GM12892 (cell line): Measurements from ENCODE around the gene OLFM3.

Experiments used
- DNase-seq: peaks from one replicate; pipeline ENCODE4 v3.0.0; 2011; ENCODE audit not compliant: insufficient read length
- FAIRE-seq: peaks from 2 replicates; lab custom pipeline; 2011; peaks lifted over from hg19 to GRCh38; lab: Jason Lieb, UNC
- POLR2A ChIP-seq: IDR thresholded peaks from 2 replicates; pipeline ENCODE4 v1.6.1; 2011; ENCODE audit warnings: low read depth, low read length, control low read depth
- POLR2AphosphoS5 ChIP-seq: IDR thresholded peaks from 2 replicates; pipeline ENCODE4 v1.6.1; 2011; ENCODE audit warnings: low read depth, low read length, control low read depth
- TAF1 ChIP-seq: IDR thresholded peaks from 2 replicates; pipeline ENCODE4 v1.6.1; 2011; ENCODE audit warnings: low read depth, mild to moderate bottlenecking, control low read depth, low read length, borderline replicate concordance

OLFM3 gene

DNA sequence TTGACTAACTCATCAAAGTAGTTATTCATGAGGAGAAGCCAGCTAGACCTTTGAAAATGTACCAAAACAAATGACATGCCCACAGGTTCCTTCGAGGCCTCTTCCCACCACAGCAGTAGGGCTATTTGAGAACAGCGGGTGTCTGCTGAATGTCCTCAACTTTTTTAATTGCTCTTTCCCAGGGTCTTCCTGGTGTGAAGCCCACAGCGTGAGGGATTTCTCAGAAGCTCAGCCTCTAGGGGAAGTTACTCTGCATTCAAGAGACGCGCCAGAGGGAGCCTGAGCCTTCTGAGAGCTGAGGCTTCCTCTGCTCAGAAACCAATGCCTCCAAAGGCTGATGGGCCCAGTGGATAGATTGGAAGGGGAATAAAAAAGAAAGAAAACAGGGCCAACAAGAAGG is 153.6 kb downstream of the OLFM3 start:
- no peak for FAIRE-seq
- no peak for TF ChIP-seq TAF1
- TF ChIP-seq POLR2A, result no peak
- no peak for TF ChIP-seq POLR2AphosphoS5
- DNase-seq, result no peak

- FAIRE-seq (no peak), DNase-seq (no peak)
- TF ChIP-seq POLR2AphosphoS5 (no peak), POLR2A (no peak), TAF1 (no peak)
Observed at GRCh38 chr1:101841824-101842223, 154.9 kb downstream of the OLFM3 start.

- DNase-seq (no peak), FAIRE-seq (no peak)
- TF ChIP-seq POLR2AphosphoS5, result no peak
- TF ChIP-seq POLR2A, result no peak
- no peak for TF ChIP-seq TAF1
Observed at GRCh38 chr1:101835988-101836387, 160.7 kb downstream of the OLFM3 start.

DNA sequence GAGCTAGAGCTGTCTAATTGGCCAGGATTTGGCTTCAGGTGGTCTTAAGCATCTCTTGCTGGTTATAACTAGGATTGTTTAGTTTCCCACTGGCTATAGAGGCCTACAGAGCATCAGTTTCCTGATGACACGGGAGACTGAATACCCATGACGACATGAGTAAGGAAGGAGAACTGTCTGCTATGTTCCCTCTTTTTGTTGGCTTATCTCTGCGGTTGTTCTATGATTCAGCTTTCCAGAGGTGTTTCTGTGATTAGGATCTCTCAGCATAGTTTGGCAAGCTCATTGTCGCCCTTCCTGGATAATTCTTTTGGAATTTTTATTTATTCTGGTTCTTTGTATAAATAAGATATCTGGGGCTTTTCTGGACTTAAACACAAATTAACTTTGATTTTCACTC is 163.4 kb downstream of the OLFM3 start:
- FAIRE-seq (no peak), DNase-seq (no peak)
- no peak for TF ChIP-seq POLR2A
- no peak for TF ChIP-seq TAF1
- TF ChIP-seq POLR2AphosphoS5, result no peak

GRCh38 chr1:101826416-101826815 is 170.3 kb downstream of the OLFM3 start:
- TF ChIP-seq TAF1 (no peak), POLR2A (no peak), POLR2AphosphoS5 (no peak)
- FAIRE-seq (no peak), DNase-seq (no peak)

- TF ChIP-seq POLR2AphosphoS5, result no peak
- no peak for TF ChIP-seq TAF1
- no peak for TF ChIP-seq POLR2A
- no peak for FAIRE-seq
- DNase-seq, result no peak
Observed at GRCh38 chr1:101820071-101820470, 176.7 kb downstream of the OLFM3 start.

DNA sequence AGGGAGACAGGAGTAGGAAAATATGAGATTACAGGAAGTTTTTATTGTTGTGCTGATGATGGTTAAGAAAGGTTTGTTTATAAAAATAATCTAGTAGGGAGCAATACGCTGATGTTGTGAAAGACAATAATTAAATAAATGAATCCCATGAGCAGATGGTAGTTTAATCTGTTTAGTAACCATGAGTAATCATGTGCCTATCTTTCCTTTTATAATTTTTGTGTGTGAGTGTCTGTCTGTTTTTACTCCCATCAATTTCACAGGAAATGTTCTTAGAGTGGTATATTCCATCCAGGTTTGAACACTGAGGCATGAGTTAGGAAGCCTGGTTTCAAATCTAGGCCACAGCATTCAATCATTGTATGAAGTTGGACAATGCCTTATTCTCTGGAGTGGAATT is 180.5 kb downstream of the OLFM3 start:
- DNase-seq (no peak), FAIRE-seq (no peak)

GRCh38 chr1:101798417-101798816 is 198.3 kb downstream of the OLFM3 start:
- no peak for TF ChIP-seq POLR2A
- no peak for TF ChIP-seq POLR2AphosphoS5
- TF ChIP-seq TAF1, result no peak
- FAIRE-seq, result no peak
- no peak for DNase-seq

More for the DNA sequence above, 180.5 kb downstream of the OLFM3 start:
- TF ChIP-seq POLR2A (no peak), POLR2AphosphoS5 (no peak), TAF1 (no peak)

GRCh38 chr1:101797722-101798121 is 199.0 kb downstream of the OLFM3 start:
- FAIRE-seq (no peak), DNase-seq (no peak)
- TF ChIP-seq TAF1 (no peak), POLR2AphosphoS5 (no peak), POLR2A (no peak)

GRCh38 chr1:101781201-101781831 is 215.4 kb downstream of the OLFM3 start:
- TF ChIP-seq POLR2AphosphoS5 (no peak), POLR2A (no peak), TAF1 (no peak)
- DNase-seq (no peak), FAIRE-seq (no peak)

DNA sequence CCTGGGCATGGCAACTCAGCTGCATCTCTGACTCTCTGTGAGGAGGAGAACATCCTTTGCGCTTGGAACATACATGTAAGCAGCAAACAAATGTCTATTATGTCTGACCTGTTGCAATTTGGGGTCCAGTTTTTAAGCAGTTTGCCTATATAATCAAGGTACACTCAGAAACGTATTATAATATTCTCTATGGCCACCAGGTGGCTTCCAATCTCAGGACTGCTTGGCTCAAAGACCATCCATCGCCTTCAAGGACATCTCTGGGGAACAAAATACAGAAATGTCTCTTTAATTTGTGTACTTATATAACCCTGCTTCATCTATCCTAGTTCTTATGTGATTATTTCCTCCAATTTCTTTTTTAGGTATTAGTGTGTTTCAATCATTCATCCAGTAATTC is 227.2 kb downstream of the OLFM3 start:
- no peak for DNase-seq
- FAIRE-seq, result no peak
- TF ChIP-seq TAF1 (no peak), POLR2AphosphoS5 (no peak), POLR2A (no peak)

DNA sequence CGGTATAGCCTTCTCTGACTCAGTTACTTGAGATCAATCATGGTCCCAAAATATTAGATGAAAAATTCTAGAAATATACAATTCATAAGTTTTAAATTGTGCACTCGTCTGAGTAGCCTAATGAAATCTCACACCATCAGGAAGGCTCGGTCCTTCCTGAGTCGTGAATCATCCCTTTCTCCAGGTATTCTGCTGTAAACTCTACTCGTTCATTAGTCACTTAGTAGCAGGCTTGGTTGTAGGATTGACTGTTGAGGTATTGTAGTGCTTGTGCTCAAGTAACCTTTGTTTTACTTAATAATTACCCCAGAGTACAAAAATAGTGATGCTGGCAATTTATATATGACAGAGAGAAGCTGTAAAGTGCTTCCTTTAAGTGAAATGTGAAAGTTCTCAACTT is 238.7 kb downstream of the OLFM3 start:
- TF ChIP-seq TAF1 (no peak), POLR2A (no peak), POLR2AphosphoS5 (no peak)
- no peak for FAIRE-seq
- no peak for DNase-seq

- TF ChIP-seq TAF1 (no peak), POLR2AphosphoS5 (no peak), POLR2A (no peak)
- no peak for DNase-seq
- no peak for FAIRE-seq
Observed at GRCh38 chr1:101756411-101756810, 240.3 kb downstream of the OLFM3 start.
